Measurements from ENCODE around the gene BAZ2B. TPM values are rescaled to one million over a fixed set of nuclear protein-coding genes. Genes with fewer than 3 reads are reported as not detected.

Gene BAZ2B
- total RNA-seq, 1 donor from 2014 or later, result 81.5 TPM

GRCh38 chr2:159349674-159350299, 266.6 kb downstream of the BAZ2B start:
- H3K4me3 Mint-ChIP-seq (ENCODE audit: unreplicated experiment), result no peak overlapping the region
- TF ChIP-seq, protein P1, sequence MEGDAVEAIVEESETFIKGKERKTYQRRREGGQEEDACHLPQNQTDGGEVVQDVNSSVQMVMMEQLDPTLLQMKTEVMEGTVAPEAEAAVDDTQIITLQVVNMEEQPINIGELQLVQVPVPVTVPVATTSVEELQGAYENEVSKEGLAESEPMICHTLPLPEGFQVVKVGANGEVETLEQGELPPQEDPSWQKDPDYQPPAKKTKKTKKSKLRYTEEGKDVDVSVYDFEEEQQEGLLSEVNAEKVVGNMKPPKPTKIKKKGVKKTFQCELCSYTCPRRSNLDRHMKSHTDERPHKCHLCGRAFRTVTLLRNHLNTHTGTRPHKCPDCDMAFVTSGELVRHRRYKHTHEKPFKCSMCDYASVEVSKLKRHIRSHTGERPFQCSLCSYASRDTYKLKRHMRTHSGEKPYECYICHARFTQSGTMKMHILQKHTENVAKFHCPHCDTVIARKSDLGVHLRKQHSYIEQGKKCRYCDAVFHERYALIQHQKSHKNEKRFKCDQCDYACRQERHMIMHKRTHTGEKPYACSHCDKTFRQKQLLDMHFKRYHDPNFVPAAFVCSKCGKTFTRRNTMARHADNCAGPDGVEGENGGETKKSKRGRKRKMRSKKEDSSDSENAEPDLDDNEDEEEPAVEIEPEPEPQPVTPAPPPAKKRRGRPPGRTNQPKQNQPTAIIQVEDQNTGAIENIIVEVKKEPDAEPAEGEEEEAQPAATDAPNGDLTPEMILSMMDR (IDR thresholded peaks at IDR 0.05), result no peak
- H3K4me1 Mint-ChIP-seq (ENCODE audit: unreplicated experiment), result peaks cover 4% of the 10 kb centered on the region
- H3K27me3 Mint-ChIP-seq (ENCODE audit: unreplicated experiment), result no peaks in the 10 kb centered on the region
- H3K36me3 Mint-ChIP-seq (ENCODE audit: unreplicated experiment), result peaks cover 39% of the 10 kb centered on the region
- H3K9me3 Mint-ChIP-seq (ENCODE audit: unreplicated experiment), result no peaks in the 10 kb centered on the region
- H3K27ac Mint-ChIP-seq (ENCODE audit: unreplicated experiment), result no peak overlapping the region
- DNase-seq (ENCODE audit: extremely low spot score, unreplicated experiment), result no peak

GRCh38 chr2:159326569-159327255, 289.6 kb downstream of the BAZ2B start:
- no peak overlapping the region for H3K4me3 Mint-ChIP-seq (ENCODE audit: unreplicated experiment)
- peaks cover 42% of the 10 kb centered on the region for H3K36me3 Mint-ChIP-seq (ENCODE audit: unreplicated experiment)
- H3K27me3 Mint-ChIP-seq (ENCODE audit: unreplicated experiment), result no peaks in the 10 kb centered on the region
- no peaks in the 10 kb centered on the region for H3K9me3 Mint-ChIP-seq (ENCODE audit: unreplicated experiment)
- peak overlapping the region; percentile 88 for H3K27ac Mint-ChIP-seq (ENCODE audit: unreplicated experiment)
- TF ChIP-seq, protein P1 (IDR thresholded peaks at IDR 0.05), result no peak
- peaks cover 9% of the 10 kb centered on the region for H3K4me1 Mint-ChIP-seq (ENCODE audit: unreplicated experiment)
- DNase-seq (ENCODE audit: extremely low spot score, unreplicated experiment), result no peak

- Mint-ChIP-seq H3K9me3 (ENCODE audit: unreplicated experiment) (no peaks in the 10 kb centered on the region), H3K4me3 (ENCODE audit: unreplicated experiment) (no peak overlapping the region), H3K27ac (ENCODE audit: unreplicated experiment) (no peak overlapping the region), H3K27me3 (ENCODE audit: unreplicated experiment) (no peaks in the 10 kb centered on the region), H3K36me3 (ENCODE audit: unreplicated experiment) (peaks cover 51% of the 10 kb centered on the region), H3K4me1 (ENCODE audit: unreplicated experiment) (peaks cover 9% of the 10 kb centered on the region)
- TF ChIP-seq, protein P1 (IDR thresholded peaks at IDR 0.05), result no peak
- no peak for DNase-seq (ENCODE audit: extremely low spot score, unreplicated experiment)
Observed at GRCh38 chr2:159322419-159322818, 293.9 kb downstream of the BAZ2B start.

DNA sequence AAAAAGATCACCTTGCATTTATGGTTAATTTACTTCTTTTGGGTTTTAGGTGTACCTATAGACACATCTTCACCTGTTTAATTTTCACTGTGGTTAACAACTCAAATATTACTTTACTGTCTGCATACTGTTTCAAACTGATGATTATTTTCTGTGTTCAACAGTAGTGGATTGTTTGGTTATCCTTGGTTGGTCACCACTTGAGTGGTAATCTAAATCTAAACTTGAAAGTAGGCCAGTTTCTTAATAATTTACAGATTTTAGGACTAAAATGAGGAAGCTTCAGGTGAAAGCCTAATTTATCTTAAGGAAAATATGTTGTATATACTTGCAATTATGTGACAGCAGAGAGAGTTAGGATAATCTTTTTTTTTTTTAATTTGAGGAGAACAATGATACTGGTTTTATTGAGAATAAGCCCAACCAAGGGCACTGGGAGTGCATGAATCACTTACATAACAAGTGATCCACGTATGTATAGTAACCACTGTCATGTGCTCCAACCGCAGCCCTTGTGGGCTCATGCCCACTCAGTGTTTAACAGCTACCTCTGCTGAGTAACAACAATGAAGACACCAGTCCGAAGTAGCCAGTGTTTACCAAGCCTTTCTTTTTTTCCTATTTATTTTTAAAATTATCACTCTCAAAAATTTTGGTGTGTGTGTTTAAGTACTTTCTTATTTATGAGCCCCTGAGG, 298.8 kb downstream of the BAZ2B start:
- Mint-ChIP-seq H3K9me3 (ENCODE audit: unreplicated experiment) (no peaks in the 10 kb centered on the region), H3K4me3 (ENCODE audit: unreplicated experiment) (no peak overlapping the region), H3K4me1 (ENCODE audit: unreplicated experiment) (no peaks in the 10 kb centered on the region), H3K36me3 (ENCODE audit: unreplicated experiment) (peaks cover 70% of the 10 kb centered on the region), H3K27me3 (ENCODE audit: unreplicated experiment) (no peaks in the 10 kb centered on the region), H3K27ac (ENCODE audit: unreplicated experiment) (no peak overlapping the region)
- no peak for DNase-seq (ENCODE audit: extremely low spot score, unreplicated experiment)
- TF ChIP-seq, protein P1 (IDR thresholded peaks at IDR 0.05), result no peak

DNA sequence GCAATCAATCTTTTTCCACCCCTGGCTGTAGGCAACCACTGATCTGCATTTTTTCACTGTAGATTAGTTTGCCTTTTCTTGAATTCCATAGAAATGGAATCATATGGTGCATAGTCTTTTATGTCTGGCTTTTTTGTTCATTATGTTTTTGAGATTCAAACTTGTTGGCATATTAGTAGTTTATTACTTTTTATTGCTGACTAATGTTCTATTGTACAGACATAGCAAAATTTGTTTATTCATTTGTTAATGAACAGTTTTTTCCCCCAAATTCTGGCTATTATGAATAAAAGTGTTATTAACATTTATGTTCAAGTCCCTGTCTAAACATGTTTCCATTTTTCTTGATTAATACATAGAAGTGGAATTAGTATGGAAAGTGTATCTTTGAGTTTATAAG, 308.4 kb downstream of the BAZ2B start:
- Mint-ChIP-seq H3K27me3 (ENCODE audit: unreplicated experiment) (no peaks in the 10 kb centered on the region), H3K36me3 (ENCODE audit: unreplicated experiment) (peaks cover 10% of the 10 kb centered on the region), H3K27ac (ENCODE audit: unreplicated experiment) (no peak overlapping the region), H3K4me3 (ENCODE audit: unreplicated experiment) (no peak overlapping the region), H3K4me1 (ENCODE audit: unreplicated experiment) (no peaks in the 10 kb centered on the region), H3K9me3 (ENCODE audit: unreplicated experiment) (peaks cover 20% of the 10 kb centered on the region)
- DNase-seq (ENCODE audit: extremely low spot score, unreplicated experiment), result no peak
- TF ChIP-seq, protein P1 (IDR thresholded peaks at IDR 0.05), result no peak
